ENCODE measurements around the gene CRY2.

DNA sequence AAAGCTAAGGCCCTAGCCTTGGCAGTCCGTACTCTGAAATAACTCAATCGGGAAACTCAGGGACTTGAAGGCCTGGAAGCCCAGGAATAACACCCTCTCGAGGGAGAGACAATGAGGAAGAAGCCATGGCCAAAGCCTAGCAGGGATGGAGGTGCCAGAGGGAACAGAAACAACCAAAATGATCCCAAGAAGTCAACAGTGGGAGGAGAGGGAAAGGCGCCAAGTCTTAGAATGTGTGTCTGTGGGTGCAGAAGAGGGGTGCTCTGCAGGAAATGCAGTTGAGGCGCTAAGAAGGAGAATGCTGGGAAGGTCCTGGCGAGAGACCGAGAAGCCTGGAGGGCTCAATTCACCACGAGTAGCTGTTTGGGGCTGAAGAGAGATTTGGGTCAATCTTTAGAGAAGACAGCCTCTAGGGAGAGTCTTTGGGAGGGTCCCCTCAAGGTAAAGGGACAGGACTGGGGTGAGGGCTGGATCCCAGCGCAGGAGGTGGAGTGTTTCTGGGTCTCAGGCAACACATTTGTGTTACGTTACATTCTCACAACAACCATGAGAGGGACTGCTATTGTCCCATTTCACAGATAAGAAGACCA lies 37.4 kb downstream of the CRY2 start:
- TF ChIP-seq, protein P1, sequence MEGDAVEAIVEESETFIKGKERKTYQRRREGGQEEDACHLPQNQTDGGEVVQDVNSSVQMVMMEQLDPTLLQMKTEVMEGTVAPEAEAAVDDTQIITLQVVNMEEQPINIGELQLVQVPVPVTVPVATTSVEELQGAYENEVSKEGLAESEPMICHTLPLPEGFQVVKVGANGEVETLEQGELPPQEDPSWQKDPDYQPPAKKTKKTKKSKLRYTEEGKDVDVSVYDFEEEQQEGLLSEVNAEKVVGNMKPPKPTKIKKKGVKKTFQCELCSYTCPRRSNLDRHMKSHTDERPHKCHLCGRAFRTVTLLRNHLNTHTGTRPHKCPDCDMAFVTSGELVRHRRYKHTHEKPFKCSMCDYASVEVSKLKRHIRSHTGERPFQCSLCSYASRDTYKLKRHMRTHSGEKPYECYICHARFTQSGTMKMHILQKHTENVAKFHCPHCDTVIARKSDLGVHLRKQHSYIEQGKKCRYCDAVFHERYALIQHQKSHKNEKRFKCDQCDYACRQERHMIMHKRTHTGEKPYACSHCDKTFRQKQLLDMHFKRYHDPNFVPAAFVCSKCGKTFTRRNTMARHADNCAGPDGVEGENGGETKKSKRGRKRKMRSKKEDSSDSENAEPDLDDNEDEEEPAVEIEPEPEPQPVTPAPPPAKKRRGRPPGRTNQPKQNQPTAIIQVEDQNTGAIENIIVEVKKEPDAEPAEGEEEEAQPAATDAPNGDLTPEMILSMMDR (IDR thresholded peaks at IDR 0.05), result no peak
- TF ChIP-seq, protein P2, sequence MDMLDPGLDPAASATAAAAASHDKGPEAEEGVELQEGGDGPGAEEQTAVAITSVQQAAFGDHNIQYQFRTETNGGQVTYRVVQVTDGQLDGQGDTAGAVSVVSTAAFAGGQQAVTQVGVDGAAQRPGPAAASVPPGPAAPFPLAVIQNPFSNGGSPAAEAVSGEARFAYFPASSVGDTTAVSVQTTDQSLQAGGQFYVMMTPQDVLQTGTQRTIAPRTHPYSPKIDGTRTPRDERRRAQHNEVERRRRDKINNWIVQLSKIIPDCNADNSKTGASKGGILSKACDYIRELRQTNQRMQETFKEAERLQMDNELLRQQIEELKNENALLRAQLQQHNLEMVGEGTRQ (IDR thresholded peaks at IDR 0.05; ENCODE audit: borderline replicate concordance, low read depth, low read length), result no peak
- TF ChIP-seq FOXJ3 (CRISPR knock-in tag; IDR thresholded peaks at IDR 0.05) (no peak), ELF1 (IDR thresholded peaks at IDR 0.05) (no peak), EZH2phosphoT487 (IDR thresholded peaks at IDR 0.05; ENCODE audit: borderline replicate concordance, low read depth) (no peak), EP300 (IDR thresholded peaks at IDR 0.05; ENCODE audit: borderline replicate concordance in 1 of 2, low read depth in 1 of 2, low read length in 1 of 2) (no peak)
